Measurements from ENCODE around the gene PPP3CA. TPM values are rescaled to one million over a fixed set of nuclear protein-coding genes. Genes with fewer than 3 reads are reported as not detected.

The PPP3CA gene
- total and polyA plus RNA-seq, 3 donors from 2014 or later = 19.1 to 44.5 (median 39.1) TPM

DNA sequence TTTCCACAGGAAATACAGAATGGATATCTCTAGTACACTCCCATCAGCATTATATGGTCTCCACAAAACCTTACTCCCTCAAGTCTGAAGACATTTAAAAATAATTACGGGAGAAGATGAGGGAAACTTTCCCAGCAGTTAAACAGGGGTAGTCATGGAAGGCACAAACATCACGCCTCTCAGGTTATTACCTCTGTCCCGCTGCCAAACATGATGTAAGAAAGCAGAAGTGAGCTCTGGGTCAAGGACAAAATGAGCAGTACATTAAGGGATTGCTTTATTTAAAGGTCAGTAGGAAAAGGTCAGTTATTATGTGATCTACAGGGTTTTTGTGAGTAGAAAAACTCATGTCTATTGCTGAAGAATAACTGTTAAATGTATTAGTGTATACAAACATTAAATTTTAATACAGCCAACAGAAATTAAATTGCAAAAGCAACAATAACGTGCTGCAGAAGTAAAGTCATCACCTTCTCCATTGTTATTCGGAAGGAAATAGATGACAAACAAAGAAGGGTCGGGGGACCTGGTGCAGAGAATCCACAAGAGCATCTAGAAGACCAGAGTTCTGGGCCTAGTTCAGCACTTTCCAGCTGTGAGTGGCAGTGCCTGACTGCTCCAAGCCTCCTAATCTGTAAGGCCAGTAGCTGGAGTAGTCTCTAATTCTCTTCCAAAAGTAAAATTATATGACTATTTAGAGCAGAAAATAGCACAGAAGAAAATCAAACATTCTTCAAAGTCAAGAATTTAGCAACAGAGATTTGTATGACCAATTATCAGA, 171.2 kb downstream of the PPP3CA start:
- no peaks in the 10 kb centered on the region for H3K9me3 ChIP-seq
- no peak for DNase-seq
- 56 to 59% methylated on average over 6 of the region's 6 CpGs for WGBS, 2 donors
- no peaks in the 10 kb centered on the region for H3K27me3 ChIP-seq
- intact Hi-C loops (cut with DNase I; ENCODE audit: low total_unique reads) = no loop called here
- no peaks in the 10 kb centered on the region for H3K36me3 ChIP-seq (ENCODE audit: low read depth, missing control alignments)
- H3K4me3 ChIP-seq = no peak overlapping the region
- peak overlapping the region in 1 of 2 donors; percentile 4 for H3K27ac ChIP-seq
- peaks cover 10% of the 10 kb centered on the region for H3K4me1 ChIP-seq
- TF ChIP-seq POLR2A (IDR thresholded peaks at IDR 0.05) = no peak
- TF ChIP-seq, protein P1, sequence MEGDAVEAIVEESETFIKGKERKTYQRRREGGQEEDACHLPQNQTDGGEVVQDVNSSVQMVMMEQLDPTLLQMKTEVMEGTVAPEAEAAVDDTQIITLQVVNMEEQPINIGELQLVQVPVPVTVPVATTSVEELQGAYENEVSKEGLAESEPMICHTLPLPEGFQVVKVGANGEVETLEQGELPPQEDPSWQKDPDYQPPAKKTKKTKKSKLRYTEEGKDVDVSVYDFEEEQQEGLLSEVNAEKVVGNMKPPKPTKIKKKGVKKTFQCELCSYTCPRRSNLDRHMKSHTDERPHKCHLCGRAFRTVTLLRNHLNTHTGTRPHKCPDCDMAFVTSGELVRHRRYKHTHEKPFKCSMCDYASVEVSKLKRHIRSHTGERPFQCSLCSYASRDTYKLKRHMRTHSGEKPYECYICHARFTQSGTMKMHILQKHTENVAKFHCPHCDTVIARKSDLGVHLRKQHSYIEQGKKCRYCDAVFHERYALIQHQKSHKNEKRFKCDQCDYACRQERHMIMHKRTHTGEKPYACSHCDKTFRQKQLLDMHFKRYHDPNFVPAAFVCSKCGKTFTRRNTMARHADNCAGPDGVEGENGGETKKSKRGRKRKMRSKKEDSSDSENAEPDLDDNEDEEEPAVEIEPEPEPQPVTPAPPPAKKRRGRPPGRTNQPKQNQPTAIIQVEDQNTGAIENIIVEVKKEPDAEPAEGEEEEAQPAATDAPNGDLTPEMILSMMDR (IDR thresholded peaks at IDR 0.05) = no peak

DNA sequence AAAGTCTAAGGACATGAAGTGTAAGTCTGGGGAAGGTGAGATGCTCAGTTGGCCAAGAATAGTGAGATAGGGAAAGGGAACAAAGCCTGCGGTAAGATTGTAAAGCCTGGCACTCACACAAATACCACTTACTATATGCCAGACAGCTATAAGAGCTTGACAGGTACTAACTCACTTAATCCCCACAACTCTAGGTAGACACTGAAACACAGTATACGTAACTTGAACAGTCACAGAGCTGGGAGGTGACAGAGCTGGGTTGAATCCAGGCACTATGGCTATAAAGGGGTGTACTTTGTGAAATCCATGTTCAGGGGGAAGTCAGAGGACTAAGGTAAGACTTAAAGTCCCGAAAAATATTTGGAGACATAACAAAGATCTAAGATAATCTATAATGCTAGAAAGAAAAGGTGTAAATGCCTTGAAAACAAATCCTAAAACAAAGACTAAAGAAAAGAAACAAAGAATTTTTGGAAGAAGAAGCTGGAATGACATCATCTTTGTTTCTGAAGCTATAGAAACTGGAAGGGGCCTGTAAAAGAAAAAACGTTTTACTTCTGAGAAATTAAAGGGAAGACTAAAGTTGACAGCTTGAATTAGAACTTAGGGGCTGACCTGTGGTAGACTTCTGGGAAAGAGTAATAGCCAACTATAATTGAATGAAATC, 172.5 kb downstream of the PPP3CA start:
- TF ChIP-seq, protein P1 (IDR thresholded peaks at IDR 0.05) = no peak
- TF ChIP-seq POLR2A (IDR thresholded peaks at IDR 0.05) = no peak
- H3K27ac ChIP-seq = no peak overlapping the region
- no peaks in the 10 kb centered on the region for H3K9me3 ChIP-seq
- H3K27me3 ChIP-seq = no peaks in the 10 kb centered on the region
- no peaks in the 10 kb centered on the region for H3K36me3 ChIP-seq (ENCODE audit: low read depth, missing control alignments)
- H3K4me1 ChIP-seq = peaks cover 10% of the 10 kb centered on the region
- H3K4me3 ChIP-seq = no peak overlapping the region
- 76 to 80% methylated on average over 4 of the region's 4 CpGs for WGBS, 2 donors
- DNase-seq = no peak
- intact Hi-C loops (cut with DNase I; ENCODE audit: low total_unique reads) = no loop called here

DNA sequence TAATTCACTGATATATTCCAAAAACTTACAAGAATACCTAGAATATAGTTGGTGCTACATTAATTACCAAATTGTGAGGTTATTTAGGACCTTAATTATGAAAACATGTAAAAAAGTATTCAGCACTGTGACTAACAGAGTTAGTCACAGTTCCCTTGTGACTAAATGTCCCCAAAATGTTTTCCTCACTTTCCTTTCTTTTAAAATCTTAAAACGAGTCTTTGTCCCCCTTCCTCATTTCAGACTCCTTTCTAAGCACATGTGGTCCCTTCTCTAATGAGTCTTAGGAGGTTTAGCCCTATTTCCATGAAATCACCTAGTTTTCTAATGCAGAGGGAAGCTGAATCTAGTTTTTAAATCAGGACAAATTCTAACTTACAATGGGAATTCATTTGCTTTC, 175.0 kb downstream of the PPP3CA start:
- no peak for DNase-seq
- intact Hi-C loops (cut with DNase I; ENCODE audit: low total_unique reads) = no loop called here
- TF ChIP-seq, protein P1 (IDR thresholded peaks at IDR 0.05) = no peak
- no peak for TF ChIP-seq POLR2A (IDR thresholded peaks at IDR 0.05)
- H3K27ac ChIP-seq = no peak overlapping the region
- H3K36me3 ChIP-seq (ENCODE audit: low read depth, missing control alignments) = no peaks in the 10 kb centered on the region
- 45 to 63% methylated on average over 1 of the region's 1 CpG for WGBS, 2 donors
- no peaks in the 10 kb centered on the region for H3K9me3 ChIP-seq
- H3K27me3 ChIP-seq = no peaks in the 10 kb centered on the region
- H3K4me3 ChIP-seq = no peak overlapping the region
- peaks cover 10% of the 10 kb centered on the region for H3K4me1 ChIP-seq

DNA sequence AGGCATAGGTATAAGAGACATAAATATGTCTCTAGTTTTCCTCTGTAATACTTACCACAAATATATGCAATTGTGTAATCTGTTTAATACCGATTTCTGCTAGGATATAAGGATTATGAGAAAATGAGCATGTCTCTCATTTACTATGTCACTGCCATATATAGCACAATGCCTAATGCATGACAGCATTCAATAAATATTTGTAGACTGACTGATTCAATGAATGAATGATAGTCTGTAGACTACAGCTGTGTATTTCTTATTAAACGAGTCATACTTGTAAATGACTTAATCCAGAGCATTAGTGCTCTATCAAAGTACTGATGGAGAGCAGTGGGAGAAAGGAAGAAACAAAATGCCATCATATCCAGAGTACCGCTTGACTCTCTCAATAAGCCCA, 175.6 kb downstream of the PPP3CA start:
- Histone ChIP-seq H3K4me3 (no peak overlapping the region), H3K27ac (no peak overlapping the region), H3K36me3 (ENCODE audit: low read depth, missing control alignments) (no peaks in the 10 kb centered on the region), H3K4me1 (peaks cover 10% of the 10 kb centered on the region), H3K9me3 (no peaks in the 10 kb centered on the region), H3K27me3 (no peaks in the 10 kb centered on the region)
- 65 to 80% methylated on average over 3 of the region's 3 CpGs for WGBS, 2 donors
- no peak for DNase-seq
- intact Hi-C loops (cut with DNase I; ENCODE audit: low total_unique reads) = no loop called here
- TF ChIP-seq, protein P1 (IDR thresholded peaks at IDR 0.05) = no peak
- no peak for TF ChIP-seq POLR2A (IDR thresholded peaks at IDR 0.05)
